H1 (cell line): ENCODE measurements around the gene RBM26. TPM values are rescaled to one million over a fixed set of nuclear protein-coding genes. Genes with fewer than 3 reads are reported as not detected.

Experiments used
- CEBPB ChIP-seq: IDR thresholded peaks from 2 replicates; pipeline ENCODE4 v1.6.1; 2012; ENCODE audit warnings: low read depth, low read length
- HDAC6 ChIP-seq: IDR thresholded peaks from one replicate; pipeline ENCODE4 v1.7.1; 2012; ENCODE audit warnings: low read depth, mild to moderate bottlenecking, inconsistent platforms, low read length, moderate library complexity
- NRF1 ChIP-seq: IDR thresholded peaks from 2 replicates; pipeline ENCODE4 v1.6.1; 2011; ENCODE audit warnings: mild to moderate bottlenecking, low read depth, low read length, improper control_type of control experiment
- SRF ChIP-seq: IDR thresholded peaks from 2 replicates; pipeline ENCODE4 v1.6.1; 2011; ENCODE audit warnings: mild to moderate bottlenecking, low read depth, low read length, moderate library complexity
- TAF7 ChIP-seq: optimal IDR thresholded peaks from 2 replicates; pipeline ENCODE3; 2011; ENCODE audit warnings: low read depth, mild to moderate bottlenecking, inconsistent platforms, low read length, moderate library complexity, borderline replicate concordance
- polyA plus RNA-seq, 7 experiments: library from polyadenylated mRNA; depleted of rRNA in 3 of 7; stranded (reverse) in 5 of 7; unstranded in 2 of 7; fragments of >200 nt in 5 of 7; fragments of 200-250 nt in 2 of 7; gene quantifications; 1 replicate in 5 of 7; 2 replicates in 1 of 7; 4 replicates in 1 of 7; pipeline versions ENCODE4 v1.2.1 to v1.2.3, GENCODE V29; 2011 to 2013; ENCODE audit warnings: missing spikeins in 2 of 7, mixed read lengths in 2 of 7
- total RNA-seq: library from RNA; stranded (reverse); fragmentation: NEBNext Ultra II Directional; extraction: Animal tissue kit (Norgen Biotek cat#: 25700); gene quantifications from 2 replicates; pipeline ENCODE4 v1.2.1, GENCODE V29; 2021
- TF ChIP-seq, protein P1 (sequence below): IDR thresholded peaks from 2 replicates; pipeline ENCODE4 v1.6.1; 2011; ENCODE audit warnings: low read length, improper control_type of control experiment
- TF ChIP-seq, protein P2 (sequence below): fragments of 300-600 bp; sonication (generic); IDR thresholded peaks from 2 replicates; pipeline ENCODE4 v1.7.1; 2012; ENCODE audit warnings: low read length, moderate library complexity, mild to moderate bottlenecking, inconsistent platforms; ENCODE audit not compliant: insufficient replicate concordance
- TF ChIP-seq, protein P3 (sequence below): IDR thresholded peaks from 2 replicates; pipeline ENCODE4 v1.6.1; 2012; ENCODE audit warnings: low read length, inconsistent platforms

Gene RBM26
- total and polyA plus RNA-seq, 2 of the 8 experiments (the other 6 are each of a cell fraction or from before 2014, with no cell fraction given), result 20.3 to 65.5 TPM

DNA sequence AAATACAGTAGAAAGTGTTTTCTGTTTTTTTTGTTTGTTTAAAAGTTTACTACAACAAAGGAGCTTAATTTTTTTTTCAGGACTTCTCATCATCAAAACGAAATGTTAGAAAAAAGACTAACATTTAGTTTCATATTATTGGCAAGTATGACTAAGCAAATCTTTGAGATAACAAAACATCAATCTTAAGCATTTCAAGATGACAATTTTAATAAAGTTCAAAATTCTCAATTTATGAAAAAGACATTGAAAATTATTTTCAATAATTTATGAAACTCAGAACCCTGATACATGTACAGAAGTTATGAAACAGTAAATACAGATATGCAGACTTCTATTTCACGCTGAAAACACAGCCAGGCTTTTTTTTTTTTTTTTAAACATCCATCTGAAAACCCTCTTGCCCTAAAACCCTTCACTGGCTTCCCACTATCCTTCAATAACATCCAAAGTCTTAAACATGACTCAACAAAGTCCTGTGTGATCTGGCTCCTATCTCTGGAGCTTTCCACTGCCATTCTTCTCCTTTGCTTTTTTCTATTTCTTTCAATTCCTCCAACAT, 3.9 kb downstream of the RBM26 start (continued):
- TF ChIP-seq NRF1 (no peak), CEBPB (no peak), HDAC6 (no peak), SRF (no peak), TAF7 (no peak)
- TF ChIP-seq, protein P1, sequence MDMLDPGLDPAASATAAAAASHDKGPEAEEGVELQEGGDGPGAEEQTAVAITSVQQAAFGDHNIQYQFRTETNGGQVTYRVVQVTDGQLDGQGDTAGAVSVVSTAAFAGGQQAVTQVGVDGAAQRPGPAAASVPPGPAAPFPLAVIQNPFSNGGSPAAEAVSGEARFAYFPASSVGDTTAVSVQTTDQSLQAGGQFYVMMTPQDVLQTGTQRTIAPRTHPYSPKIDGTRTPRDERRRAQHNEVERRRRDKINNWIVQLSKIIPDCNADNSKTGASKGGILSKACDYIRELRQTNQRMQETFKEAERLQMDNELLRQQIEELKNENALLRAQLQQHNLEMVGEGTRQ, result no peak
- TF ChIP-seq, protein P2, sequence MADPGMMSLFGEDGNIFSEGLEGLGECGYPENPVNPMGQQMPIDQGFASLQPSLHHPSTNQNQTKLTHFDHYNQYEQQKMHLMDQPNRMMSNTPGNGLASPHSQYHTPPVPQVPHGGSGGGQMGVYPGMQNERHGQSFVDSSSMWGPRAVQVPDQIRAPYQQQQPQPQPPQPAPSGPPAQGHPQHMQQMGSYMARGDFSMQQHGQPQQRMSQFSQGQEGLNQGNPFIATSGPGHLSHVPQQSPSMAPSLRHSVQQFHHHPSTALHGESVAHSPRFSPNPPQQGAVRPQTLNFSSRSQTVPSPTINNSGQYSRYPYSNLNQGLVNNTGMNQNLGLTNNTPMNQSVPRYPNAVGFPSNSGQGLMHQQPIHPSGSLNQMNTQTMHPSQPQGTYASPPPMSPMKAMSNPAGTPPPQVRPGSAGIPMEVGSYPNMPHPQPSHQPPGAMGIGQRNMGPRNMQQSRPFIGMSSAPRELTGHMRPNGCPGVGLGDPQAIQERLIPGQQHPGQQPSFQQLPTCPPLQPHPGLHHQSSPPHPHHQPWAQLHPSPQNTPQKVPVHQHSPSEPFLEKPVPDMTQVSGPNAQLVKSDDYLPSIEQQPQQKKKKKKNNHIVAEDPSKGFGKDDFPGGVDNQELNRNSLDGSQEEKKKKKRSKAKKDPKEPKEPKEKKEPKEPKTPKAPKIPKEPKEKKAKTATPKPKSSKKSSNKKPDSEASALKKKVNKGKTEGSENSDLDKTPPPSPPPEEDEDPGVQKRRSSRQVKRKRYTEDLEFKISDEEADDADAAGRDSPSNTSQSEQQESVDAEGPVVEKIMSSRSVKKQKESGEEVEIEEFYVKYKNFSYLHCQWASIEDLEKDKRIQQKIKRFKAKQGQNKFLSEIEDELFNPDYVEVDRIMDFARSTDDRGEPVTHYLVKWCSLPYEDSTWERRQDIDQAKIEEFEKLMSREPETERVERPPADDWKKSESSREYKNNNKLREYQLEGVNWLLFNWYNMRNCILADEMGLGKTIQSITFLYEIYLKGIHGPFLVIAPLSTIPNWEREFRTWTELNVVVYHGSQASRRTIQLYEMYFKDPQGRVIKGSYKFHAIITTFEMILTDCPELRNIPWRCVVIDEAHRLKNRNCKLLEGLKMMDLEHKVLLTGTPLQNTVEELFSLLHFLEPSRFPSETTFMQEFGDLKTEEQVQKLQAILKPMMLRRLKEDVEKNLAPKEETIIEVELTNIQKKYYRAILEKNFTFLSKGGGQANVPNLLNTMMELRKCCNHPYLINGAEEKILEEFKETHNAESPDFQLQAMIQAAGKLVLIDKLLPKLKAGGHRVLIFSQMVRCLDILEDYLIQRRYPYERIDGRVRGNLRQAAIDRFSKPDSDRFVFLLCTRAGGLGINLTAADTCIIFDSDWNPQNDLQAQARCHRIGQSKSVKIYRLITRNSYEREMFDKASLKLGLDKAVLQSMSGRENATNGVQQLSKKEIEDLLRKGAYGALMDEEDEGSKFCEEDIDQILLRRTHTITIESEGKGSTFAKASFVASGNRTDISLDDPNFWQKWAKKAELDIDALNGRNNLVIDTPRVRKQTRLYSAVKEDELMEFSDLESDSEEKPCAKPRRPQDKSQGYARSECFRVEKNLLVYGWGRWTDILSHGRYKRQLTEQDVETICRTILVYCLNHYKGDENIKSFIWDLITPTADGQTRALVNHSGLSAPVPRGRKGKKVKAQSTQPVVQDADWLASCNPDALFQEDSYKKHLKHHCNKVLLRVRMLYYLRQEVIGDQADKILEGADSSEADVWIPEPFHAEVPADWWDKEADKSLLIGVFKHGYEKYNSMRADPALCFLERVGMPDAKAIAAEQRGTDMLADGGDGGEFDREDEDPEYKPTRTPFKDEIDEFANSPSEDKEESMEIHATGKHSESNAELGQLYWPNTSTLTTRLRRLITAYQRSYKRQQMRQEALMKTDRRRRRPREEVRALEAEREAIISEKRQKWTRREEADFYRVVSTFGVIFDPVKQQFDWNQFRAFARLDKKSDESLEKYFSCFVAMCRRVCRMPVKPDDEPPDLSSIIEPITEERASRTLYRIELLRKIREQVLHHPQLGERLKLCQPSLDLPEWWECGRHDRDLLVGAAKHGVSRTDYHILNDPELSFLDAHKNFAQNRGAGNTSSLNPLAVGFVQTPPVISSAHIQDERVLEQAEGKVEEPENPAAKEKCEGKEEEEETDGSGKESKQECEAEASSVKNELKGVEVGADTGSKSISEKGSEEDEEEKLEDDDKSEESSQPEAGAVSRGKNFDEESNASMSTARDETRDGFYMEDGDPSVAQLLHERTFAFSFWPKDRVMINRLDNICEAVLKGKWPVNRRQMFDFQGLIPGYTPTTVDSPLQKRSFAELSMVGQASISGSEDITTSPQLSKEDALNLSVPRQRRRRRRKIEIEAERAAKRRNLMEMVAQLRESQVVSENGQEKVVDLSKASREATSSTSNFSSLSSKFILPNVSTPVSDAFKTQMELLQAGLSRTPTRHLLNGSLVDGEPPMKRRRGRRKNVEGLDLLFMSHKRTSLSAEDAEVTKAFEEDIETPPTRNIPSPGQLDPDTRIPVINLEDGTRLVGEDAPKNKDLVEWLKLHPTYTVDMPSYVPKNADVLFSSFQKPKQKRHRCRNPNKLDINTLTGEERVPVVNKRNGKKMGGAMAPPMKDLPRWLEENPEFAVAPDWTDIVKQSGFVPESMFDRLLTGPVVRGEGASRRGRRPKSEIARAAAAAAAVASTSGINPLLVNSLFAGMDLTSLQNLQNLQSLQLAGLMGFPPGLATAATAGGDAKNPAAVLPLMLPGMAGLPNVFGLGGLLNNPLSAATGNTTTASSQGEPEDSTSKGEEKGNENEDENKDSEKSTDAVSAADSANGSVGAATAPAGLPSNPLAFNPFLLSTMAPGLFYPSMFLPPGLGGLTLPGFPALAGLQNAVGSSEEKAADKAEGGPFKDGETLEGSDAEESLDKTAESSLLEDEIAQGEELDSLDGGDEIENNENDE, result no peak
- TF ChIP-seq, protein P3, sequence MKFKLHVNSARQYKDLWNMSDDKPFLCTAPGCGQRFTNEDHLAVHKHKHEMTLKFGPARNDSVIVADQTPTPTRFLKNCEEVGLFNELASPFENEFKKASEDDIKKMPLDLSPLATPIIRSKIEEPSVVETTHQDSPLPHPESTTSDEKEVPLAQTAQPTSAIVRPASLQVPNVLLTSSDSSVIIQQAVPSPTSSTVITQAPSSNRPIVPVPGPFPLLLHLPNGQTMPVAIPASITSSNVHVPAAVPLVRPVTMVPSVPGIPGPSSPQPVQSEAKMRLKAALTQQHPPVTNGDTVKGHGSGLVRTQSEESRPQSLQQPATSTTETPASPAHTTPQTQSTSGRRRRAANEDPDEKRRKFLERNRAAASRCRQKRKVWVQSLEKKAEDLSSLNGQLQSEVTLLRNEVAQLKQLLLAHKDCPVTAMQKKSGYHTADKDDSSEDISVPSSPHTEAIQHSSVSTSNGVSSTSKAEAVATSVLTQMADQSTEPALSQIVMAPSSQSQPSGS, result no peak
